ENCODE measurements around the gene PIK3R5. TPM values are rescaled to one million over a fixed set of nuclear protein-coding genes. Genes with fewer than 3 reads are reported as not detected.
"Not testable (repeated sequence)": the region's sequence is repeated elsewhere in the genome, so short reads cannot be mapped to it uniquely, and the experiment has no call there.

Gene PIK3R5
- total RNA-seq, 1 experiment from 2014 or later: not detected

DNA sequence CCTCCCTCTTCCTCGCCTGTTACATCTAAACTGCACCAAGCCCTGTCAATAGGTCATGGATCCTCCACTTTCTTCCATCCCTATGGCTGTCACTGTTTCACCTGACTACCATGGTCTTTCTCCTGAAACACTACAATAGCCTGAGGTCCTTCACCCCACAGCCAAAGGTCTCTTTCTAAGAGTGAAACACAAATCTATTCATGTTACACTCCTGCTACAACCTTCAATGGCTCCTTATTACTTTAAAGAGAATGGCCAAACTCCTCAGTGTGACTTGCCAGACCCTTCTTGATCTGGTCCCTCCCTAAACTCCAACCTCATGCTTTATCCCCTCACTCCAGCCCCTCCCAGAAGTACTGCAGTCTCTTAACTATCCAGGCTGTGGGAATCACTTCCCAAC lies 97.4 kb downstream of the PIK3R5 start:
- Histone ChIP-seq H3K27ac (no peak overlapping the region), H3K9me3 (replicated peaks) (no peaks in the 10 kb centered on the region), H3K4me3 (no peak overlapping the region), H3K27me3 (no peaks in the 10 kb centered on the region), H3K4me1 (no peaks in the 10 kb centered on the region), H3K36me3 (no peaks in the 10 kb centered on the region)
- DNase-seq: no peak

DNA sequence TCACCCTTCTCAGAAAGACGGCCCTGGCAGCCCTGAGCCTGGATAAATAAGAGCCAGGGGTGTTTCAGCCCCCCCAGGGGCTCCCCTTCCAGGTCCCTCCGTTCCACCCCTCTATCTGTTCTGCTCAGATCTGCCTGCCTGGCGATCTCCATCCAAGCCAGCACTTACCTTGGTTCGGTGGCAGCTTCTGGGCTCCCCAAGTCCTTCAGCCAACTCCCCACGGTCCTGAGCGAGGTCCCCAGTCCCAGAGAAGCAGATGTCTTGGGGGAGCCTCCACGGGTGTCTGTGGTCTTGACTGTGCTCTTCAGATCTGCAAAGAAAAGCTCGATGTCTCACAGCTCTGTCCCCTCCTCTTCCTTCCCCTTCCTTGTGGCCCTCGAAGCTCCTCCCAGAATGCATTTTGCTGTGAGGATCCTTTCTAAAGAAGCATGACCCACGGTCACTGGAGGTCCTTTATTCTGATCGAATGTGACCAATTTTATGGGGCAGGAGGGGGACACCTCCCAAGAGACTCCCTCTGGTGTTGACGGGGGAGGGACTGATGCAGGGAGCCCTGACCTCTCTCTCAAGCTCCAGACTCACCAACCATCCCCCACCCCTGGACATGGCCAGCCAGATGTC lies 98.0 kb downstream of the PIK3R5 start, which contains the start of gene PIK3R6:
TSS of gene PIK3R6 (minus strand) at position 314 of the 621 bp plus-strand sequence. CDS start 17,880 bp downstream, outside the sequence.
- no peak for DNase-seq
- H3K27ac ChIP-seq: no peak within 1 kb of the TSS
- no peaks in the 10 kb centered on the region for H3K4me1 ChIP-seq
- H3K4me3 ChIP-seq: no peak within 1 kb of the TSS
- H3K9me3 ChIP-seq (replicated peaks): no peaks in the 10 kb centered on the region
- no peaks in the 10 kb centered on the region for H3K27me3 ChIP-seq
- H3K36me3 ChIP-seq: no peaks in the 10 kb centered on the region

DNA sequence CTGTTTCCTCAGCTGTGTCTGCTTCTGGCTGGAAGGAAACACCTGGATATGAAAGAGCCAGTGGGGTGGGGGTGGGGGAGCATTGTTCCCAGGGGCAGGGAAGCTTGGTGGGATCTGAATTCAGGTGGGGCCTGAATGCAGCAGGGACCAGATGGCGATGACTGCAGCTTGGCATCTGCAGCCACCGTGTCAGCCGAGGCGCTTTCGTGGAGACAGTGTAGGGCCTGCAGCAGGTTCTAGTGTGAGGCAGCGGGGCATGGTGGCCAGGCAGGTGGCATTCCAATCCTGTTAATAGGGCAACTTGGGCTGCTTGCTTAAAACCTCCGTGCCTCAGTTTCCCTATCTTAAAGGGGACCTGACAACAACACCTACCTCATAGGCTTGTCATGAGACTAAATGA lies 99.7 kb downstream of the PIK3R5 start:
- no peaks in the 10 kb centered on the region for H3K9me3 ChIP-seq (replicated peaks)
- no peaks in the 10 kb centered on the region for H3K27me3 ChIP-seq
- H3K27ac ChIP-seq: no peak overlapping the region
- H3K4me1 ChIP-seq: no peaks in the 10 kb centered on the region
- no peak for DNase-seq
- no peak overlapping the region for H3K4me3 ChIP-seq
- H3K36me3 ChIP-seq: no peaks in the 10 kb centered on the region

DNA sequence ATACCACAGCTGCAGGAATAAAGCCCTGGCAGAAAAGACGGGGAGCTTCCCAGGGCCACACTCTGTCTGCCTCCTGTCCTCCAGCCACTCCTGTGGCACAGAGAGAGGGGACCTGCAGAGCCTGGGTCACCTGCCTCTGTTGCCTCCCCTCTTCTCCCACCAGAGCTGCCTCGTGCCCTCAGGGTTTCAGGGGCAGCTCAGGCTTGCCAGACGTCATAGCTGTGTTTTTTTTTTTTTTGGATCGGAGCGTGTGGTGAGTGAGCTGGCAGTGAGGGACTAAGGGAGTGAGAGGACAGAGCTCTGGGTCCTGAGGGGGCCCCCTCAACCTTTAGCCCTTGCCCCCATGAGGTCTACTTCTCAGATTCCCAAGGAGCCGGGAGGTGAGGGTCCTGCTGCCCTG lies 100.1 kb downstream of the PIK3R5 start:
- H3K4me3 ChIP-seq: no peak overlapping the region
- H3K27ac ChIP-seq: no peak overlapping the region
- DNase-seq: no peak
- no peaks in the 10 kb centered on the region for H3K36me3 ChIP-seq
- no peaks in the 10 kb centered on the region for H3K9me3 ChIP-seq (replicated peaks)
- H3K27me3 ChIP-seq: no peaks in the 10 kb centered on the region
- no peaks in the 10 kb centered on the region for H3K4me1 ChIP-seq

DNA sequence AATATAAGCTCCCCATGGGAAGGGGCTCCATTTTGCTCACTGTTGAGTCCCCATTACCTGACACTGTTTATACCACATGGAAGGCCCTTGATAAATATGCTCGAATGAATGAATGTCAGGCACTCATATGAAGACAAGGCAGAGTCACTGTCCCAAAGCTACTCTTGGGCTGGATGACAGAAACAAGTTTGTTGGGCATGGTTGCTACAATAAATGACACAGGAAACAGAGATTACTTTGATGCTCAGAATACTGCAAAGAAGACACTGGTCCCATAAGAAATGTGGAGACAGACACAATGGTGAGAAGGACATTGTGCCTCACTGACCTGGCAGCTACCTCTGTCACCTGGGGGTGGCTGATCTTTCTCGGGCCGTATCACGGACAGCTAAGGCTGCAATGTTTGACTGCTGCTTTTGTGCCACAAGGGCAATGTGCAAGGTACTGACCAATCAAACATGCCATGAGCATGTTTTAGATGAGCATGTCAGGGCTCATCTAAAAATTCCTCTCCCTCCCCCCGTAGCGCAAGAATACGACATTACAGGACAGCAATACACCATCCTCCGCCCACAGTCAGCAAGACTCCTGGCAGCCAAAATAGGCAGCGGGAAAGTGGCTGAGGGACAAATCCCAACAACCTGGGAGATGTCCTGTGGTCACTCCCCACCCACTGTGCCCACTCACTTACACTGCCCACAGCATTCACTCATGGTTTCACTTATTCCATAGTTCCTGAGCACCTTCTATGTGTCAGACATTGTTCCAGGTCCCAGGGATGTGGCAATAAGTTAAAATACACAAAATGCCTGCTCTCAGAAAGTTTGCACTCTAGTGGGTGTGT lies 103.1 kb downstream of the PIK3R5 start:
- DNase-seq: no peak
- Histone ChIP-seq H3K4me1 (no peaks in the 10 kb centered on the region), H3K9me3 (replicated peaks) (no peaks in the 10 kb centered on the region)

DNA sequence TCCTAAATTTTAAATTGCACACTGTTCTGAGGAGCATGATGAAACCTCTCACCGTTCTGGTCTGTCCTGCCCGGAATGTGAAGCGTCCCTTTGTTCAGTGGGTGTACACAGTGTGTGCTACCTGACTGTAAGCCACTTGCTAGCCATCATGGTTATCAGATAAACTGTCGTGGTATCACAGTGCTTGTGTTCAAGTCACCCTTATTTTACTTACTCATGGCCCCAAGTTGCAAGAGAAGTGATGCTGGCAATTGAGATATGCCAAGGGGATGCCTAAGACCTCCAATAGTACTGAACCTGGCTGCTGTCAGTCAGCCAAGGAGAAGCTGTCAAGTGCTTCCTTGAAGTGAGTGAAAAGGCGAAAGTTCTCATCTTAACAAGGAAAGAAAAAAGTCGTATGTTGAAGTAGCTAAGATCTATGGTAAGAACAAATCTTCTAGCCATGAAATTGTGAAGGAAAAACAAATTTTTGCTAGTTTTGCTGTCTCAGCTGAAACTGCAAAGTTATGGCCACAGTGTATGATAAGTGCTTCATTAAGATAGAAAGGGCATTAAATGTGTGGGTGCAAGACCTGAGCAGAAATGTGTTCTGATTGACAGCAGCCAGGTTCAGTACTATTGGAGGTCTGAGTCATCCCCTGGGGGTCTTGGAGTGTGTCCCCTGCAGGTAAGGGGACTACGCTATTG lies 103.9 kb downstream of the PIK3R5 start:
- Histone ChIP-seq H3K27ac (no peak overlapping the region), H3K36me3 (no peaks in the 10 kb centered on the region), H3K9me3 (replicated peaks) (no peaks in the 10 kb centered on the region), H3K4me1 (no peaks in the 10 kb centered on the region), H3K4me3 (no peak overlapping the region), H3K27me3 (no peaks in the 10 kb centered on the region)
- no peak for DNase-seq

More for the DNA sequence above, 103.1 kb downstream of the PIK3R5 start:
- Histone ChIP-seq H3K36me3 (no peaks in the 10 kb centered on the region), H3K27me3 (no peaks in the 10 kb centered on the region), H3K27ac (no peak overlapping the region), H3K4me3 (no peak overlapping the region)

DNA sequence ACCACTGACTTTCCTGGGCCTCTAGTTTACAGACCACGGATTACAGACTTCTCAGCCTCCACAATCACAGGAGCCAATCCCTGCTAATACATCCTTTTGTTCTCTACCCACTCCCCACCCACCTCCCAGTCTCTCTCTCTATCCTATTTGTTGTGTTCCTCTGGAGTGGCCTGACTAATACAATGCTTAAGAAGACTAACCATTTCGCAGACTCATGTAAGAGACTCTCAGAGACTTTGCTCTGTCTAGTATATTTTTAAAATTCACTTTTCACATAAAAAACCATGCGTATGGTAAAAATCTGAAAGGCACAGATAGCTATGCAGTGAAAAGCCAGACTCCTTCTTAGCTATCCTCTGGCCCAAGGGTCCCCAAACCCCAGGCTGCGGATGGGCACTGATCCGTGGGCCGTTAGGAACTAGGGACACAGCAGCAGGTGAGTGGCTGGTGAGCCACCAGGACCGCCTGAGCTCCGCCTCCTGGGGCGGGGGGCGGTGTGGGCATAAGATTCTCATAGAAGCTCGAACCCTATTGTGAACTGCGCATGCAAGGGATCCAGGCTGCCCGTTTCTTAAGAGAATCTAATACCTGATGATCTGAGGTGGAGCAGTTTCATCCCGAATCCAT lies 105.6 kb downstream of the PIK3R5 start:
- Histone ChIP-seq H3K36me3 (no peaks in the 10 kb centered on the region), H3K9me3 (replicated peaks) (no peaks in the 10 kb centered on the region), H3K27ac (no peak overlapping the region), H3K4me3 (no peak overlapping the region), H3K4me1 (no peaks in the 10 kb centered on the region), H3K27me3 (no peaks in the 10 kb centered on the region)
- no peak for DNase-seq

DNA sequence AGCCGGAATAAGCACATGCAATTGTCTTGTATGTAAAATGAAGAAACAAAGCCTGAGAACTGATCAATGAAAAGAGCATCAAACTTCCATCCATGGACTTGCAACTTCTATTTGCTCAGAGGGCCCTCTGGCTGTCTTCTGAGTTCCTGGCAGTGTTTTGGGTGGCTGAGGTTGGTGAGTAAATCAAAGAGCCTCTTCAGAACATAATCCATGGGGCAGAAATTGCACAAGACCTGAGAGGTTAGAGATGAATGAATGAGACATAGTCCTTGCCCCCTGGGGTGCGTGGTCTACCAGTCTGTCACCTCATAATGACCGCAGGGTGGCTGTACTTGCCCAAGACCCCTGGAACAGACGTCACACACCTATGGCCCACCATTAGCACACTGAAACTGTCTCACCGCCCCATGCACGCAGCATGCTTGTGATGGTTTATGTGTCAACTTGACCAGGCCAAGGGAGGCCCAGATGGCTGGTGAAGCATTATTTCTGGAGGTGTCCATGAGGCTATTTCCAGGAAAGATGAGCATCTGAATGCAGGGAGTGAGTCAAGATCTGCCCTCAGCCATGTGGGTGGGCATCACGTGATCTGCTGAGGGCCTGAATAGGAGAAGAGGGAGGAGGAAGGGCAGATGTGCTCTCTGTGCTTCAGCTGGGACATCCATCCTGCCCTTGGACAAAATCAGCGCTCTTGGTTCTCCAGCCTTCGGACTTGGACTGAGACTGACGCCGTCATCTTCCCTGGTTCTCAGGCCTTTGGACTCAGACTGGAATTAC lies 106.3 kb downstream of the PIK3R5 start:
- H3K27ac ChIP-seq: no peak overlapping the region
- H3K9me3 ChIP-seq (replicated peaks): no peaks in the 10 kb centered on the region
- H3K27me3 ChIP-seq: no peaks in the 10 kb centered on the region
- no peaks in the 10 kb centered on the region for H3K36me3 ChIP-seq
- no peak overlapping the region for H3K4me3 ChIP-seq
- peak in 1 of 2 experiments; percentile 6 for DNase-seq
- no peaks in the 10 kb centered on the region for H3K4me1 ChIP-seq

DNA sequence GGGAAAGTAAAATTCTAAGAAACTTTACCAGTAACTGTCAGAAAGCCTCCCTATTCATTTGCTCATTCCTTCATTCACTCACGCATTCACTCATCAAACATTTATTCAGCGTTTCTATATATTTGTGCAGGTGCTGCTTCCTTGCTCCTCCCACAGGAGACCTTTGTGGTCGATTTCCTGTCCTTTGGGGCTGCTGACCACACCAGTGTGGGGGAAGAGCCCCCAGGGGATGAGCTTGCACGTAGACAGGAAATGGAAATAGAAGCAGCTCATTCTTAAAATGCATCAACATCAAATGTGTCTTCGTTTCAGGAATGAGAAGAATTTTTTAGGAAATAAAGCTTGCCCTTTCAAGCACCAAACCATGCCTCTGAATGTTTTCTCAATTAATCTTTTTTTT lies 107.6 kb downstream of the PIK3R5 start:
- DNase-seq: no peak

DNA sequence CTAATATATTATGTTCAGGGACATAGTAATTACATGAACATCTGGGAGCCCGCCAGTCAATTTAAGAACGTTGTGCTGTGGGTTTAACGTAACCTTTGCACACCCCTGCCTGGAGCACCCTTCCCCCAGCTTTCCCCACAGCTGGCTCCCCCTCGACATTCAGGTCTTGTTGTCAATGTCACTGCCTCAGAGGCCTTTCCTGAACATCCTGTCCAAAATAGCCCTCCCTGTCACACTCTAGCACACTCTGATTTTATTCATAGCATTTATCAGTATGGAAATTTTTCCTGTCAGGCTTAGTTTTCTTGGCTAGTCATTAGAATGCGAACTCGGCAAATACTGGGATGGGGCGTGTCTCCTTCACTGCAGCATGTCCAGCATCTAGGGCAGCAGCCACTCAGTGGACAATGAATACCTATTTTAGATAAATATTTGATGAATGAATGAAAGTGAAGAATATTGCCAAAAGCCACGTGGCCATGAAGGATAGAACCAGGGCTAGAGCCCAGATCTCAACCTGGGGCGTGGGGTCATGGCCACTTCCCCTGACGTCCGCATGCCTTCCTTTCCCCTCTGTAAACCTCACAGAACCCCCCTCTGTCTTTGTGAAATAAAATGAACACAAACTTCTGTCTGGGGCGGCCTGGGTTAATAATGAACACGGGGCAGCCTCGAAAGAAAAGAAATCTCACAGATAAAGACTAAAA lies 108.5 kb downstream of the PIK3R5 start:
- no peaks in the 10 kb centered on the region for H3K9me3 ChIP-seq (replicated peaks)
- H3K27me3 ChIP-seq: no peaks in the 10 kb centered on the region
- no peak overlapping the region for H3K27ac ChIP-seq
- H3K36me3 ChIP-seq: no peaks in the 10 kb centered on the region
- no peaks in the 10 kb centered on the region for H3K4me1 ChIP-seq
- no peak for DNase-seq
- no peak overlapping the region for H3K4me3 ChIP-seq

More for the DNA sequence above, 107.6 kb downstream of the PIK3R5 start:
- Histone ChIP-seq H3K4me1 (no peaks in the 10 kb centered on the region), H3K27ac (no peak overlapping the region), H3K36me3 (no peaks in the 10 kb centered on the region), H3K4me3 (no peak overlapping the region), H3K27me3 (no peaks in the 10 kb centered on the region), H3K9me3 (replicated peaks) (no peaks in the 10 kb centered on the region)

DNA sequence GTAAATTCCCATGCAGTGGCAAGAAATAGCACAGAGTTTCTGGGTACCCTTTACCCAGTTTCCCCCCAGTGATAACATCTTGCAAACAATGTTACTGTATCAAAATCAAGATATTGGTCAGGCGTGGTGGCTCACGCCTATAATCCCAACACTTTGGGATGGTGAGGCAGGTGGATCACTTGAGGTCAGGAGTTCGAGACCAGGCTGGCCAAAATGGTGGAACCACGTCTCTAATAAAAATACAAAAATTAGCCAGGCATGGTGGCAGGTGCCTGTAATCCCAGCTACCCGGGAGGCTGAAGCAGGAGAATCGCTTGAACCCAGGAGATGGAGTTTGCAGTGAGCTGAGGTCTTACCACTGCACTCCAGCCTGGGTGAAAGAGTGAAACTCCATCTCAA lies 109.3 kb downstream of the PIK3R5 start:
- not testable (repeated sequence) for H3K27ac ChIP-seq; H3K9me3 ChIP-seq (replicated peaks); H3K4me3 ChIP-seq; H3K36me3 ChIP-seq; H3K27me3 ChIP-seq; H3K4me1 ChIP-seq; DNase-seq

DNA sequence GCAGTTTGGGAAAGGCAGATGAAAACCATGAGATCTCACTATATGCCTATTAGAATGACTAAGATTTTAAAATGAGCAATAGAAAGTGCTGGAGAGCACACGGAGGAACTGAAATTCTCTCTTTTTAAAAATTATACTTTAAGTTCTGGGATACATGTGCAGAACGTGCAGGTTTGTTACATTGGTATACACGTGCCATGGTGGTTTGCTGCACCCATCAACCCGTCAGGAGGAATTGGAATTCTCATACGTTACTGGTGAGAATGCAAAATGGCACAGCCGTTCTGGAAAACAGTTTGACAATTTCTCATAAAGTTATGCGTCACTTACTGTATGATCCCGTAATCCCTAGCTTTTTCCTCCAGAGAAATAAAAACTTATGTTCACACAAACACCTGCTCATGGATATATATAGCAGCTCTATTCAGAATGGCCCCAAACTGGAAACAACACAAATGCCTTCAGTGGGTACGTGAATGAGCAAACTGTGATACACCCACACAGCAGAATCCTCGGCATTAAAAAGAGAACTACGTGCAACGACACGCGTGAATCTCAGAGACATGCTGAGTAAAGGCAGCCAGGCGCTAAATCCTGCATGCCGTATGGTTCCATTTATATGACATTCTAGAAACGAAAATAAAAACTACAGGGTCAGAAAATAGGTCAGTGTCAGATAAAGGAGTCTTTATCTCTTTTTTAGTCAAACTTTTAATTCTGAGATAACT lies 109.9 kb downstream of the PIK3R5 start:
- no peak overlapping the region for H3K27ac ChIP-seq
- no peaks in the 10 kb centered on the region for H3K27me3 ChIP-seq
- no peaks in the 10 kb centered on the region for H3K9me3 ChIP-seq (replicated peaks)
- DNase-seq: no peak
- H3K36me3 ChIP-seq: no peaks in the 10 kb centered on the region
- no peaks in the 10 kb centered on the region for H3K4me1 ChIP-seq
- no peak overlapping the region for H3K4me3 ChIP-seq

DNA sequence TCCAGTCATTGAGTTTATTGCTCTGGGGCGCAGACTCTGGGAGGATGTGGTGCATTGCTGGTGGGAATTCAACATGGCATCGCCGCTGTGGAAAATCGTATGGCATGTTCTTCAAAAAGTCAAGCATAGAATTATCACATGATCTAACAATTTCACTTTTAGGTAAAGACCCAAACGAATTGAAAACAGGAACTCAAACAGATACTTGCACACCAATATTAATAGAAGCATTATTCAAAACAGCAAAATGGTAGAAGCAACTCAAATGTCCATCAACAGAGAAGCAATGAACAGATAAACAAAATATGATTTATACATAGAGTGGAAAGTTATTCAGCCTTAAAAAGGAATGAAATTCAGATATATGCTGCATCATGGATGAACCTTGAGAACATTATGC lies 113.9 kb downstream of the PIK3R5 start:
- no peak overlapping the region for H3K27ac ChIP-seq
- no peak overlapping the region for H3K4me3 ChIP-seq
- H3K36me3 ChIP-seq: no peaks in the 10 kb centered on the region
- no peaks in the 10 kb centered on the region for H3K27me3 ChIP-seq
- H3K4me1 ChIP-seq: no peaks in the 10 kb centered on the region
- no peak for DNase-seq
- H3K9me3 ChIP-seq (replicated peaks): no peaks in the 10 kb centered on the region

Data from SJCRH30 (cell line).